Erythroblast (primary cell): ENCODE data around the gene TMEM86B.

Source experiments
- GATA1 ChIP-seq: IDR thresholded peaks from 2 replicates; pipeline ENCODE4 v1.6.1; 2011; ENCODE audit warnings: low read depth, mild to moderate bottlenecking, control low read depth, low read length, moderate library complexity
- POLR2A ChIP-seq: IDR thresholded peaks from 2 replicates; pipeline ENCODE4 v1.6.1; 2011; ENCODE audit warnings: mild to moderate bottlenecking, low read length

DNA sequence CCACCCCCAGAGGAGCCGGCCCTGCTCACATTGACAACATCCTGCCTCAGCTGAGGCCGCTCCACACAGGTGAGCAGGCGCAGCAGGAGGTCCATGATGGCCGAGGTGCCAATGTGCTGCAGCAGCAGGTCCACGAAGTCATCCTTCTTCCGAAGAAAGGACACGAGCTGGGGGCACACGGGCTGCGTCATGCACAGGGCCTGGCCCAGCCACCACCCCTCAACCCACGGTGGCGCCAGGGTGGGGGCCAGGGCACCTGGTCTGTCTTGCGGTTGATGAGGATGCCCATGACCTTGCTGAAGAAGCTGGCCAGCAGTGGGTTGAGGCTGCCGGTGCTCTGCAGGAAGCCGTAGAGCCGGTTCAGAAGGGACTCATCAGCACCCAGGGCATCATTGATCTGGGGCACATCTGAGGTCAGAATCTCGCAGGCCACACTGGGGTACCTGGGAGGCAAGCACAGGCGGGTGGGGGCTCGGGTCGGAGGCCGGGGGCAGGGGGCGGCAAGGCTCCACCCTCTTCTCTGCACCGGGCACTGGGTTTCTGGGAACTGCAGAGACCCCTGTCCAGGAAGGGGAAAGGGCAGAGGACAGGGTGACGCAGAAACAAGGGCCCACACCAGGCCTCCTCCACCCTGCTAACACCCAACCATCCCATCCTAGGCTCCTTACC is 16.8 kb upstream of the TMEM86B start:
- TF ChIP-seq POLR2A: no peak
- no peak for TF ChIP-seq GATA1
